K562 (cell line): ENCODE measurements around the gene ODR4.

ENCODE experiments used
- ARID2 ChIP-seq: fragments of 450-650 bp; IDR thresholded peaks from 2 replicates; pipeline ENCODE4 v1.6.1; 2017; ENCODE audit warnings: antibody characterized with exemption, mild to moderate bottlenecking
- GTF2F1 ChIP-seq: IDR thresholded peaks from 2 replicates; pipeline ENCODE4 v1.6.1; 2011; ENCODE audit warnings: low read depth, low read length, improper control_type of control experiment
- POLR2G ChIP-seq: fragments of 200-400 bp; formaldehyde crosslinking; IDR thresholded peaks from 2 replicates; pipeline ENCODE4 v1.6.1; 2017; ENCODE audit warnings: low read depth, mild to moderate bottlenecking, antibody characterized with exemption, low read length, moderate library complexity
- TF ChIP-seq, protein P1 (sequence below), 3 experiments: IDR thresholded peaks in 2 of 3; conservative IDR thresholded peaks in 1 of 3; 2 replicates each; pipeline ENCODE4 v1.5.1; 2011 to 2012; ENCODE audit warnings: low read length in 3 of 3, mild to moderate bottlenecking in 3 of 3, control low read depth in 2 of 3, improper control_type of control experiment in 1 of 3, inconsistent platforms in 1 of 3, low read depth in 1 of 3, mixed read lengths in 1 of 3, moderate library complexity in 1 of 3; ENCODE audit not compliant: insufficient read depth in 2 of 3

DNA sequence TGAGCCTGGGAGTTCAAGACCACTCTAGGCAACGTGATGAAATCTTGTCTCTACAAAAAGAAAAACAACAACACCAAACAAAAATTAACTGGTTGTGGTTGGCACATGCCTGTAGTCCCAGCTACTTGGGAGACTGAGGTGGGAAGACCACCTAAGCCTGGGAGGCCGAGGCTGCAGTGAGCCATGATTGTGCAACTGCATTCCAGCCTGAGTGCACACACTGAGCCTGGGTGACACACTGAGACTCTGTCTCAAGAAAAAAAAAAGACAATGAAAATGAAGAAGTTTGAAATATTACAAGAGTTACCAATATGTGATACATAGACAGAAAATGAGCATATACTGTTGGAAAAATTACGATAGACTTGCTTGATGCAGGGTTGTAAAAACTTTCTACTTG lies 53.4 kb downstream of the ODR4 start:
- TF ChIP-seq, protein P1, sequence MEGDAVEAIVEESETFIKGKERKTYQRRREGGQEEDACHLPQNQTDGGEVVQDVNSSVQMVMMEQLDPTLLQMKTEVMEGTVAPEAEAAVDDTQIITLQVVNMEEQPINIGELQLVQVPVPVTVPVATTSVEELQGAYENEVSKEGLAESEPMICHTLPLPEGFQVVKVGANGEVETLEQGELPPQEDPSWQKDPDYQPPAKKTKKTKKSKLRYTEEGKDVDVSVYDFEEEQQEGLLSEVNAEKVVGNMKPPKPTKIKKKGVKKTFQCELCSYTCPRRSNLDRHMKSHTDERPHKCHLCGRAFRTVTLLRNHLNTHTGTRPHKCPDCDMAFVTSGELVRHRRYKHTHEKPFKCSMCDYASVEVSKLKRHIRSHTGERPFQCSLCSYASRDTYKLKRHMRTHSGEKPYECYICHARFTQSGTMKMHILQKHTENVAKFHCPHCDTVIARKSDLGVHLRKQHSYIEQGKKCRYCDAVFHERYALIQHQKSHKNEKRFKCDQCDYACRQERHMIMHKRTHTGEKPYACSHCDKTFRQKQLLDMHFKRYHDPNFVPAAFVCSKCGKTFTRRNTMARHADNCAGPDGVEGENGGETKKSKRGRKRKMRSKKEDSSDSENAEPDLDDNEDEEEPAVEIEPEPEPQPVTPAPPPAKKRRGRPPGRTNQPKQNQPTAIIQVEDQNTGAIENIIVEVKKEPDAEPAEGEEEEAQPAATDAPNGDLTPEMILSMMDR (IDR thresholded peaks at IDR 0.05 in 2 of 3, conservative IDR thresholded peaks at IDR 0.05 in 1 of 3; ENCODE audit: insufficient read depth in 2 of 3, low read depth in 1 of 3, low read length in 3 of 3), result no peak
- TF ChIP-seq POLR2G, result no peak
- no peak for TF ChIP-seq ARID2
- TF ChIP-seq GTF2F1, result no peak
